HG03457 (cell line): ENCODE measurements around the gene C1RL.
"Not testable (repeated sequence)": the region's sequence is repeated elsewhere in the genome, so short reads cannot be mapped to it uniquely, and the experiment has no call there.

Experiments
- ATAC-seq: cut with Tn5 transposase; IDR thresholded peaks from one replicate; pipeline ENCODE4 v1.9.1; 2021; ENCODE audit warnings: moderate number of reproducible peaks; ENCODE audit not compliant: unreplicated experiment

The C1RL gene

GRCh38 chr12:7066596-7066995, 42.4 kb downstream of the C1RL start:
- ATAC-seq = no peak

- ATAC-seq = no peak
Measured at GRCh38 chr12:7065073-7065623, 43.9 kb downstream of the C1RL start.

GRCh38 chr12:7064516-7064915, 44.5 kb downstream of the C1RL start:
- ATAC-seq = no peak

GRCh38 chr12:7061596-7061995, 47.4 kb downstream of the C1RL start:
- ATAC-seq = no peak

GRCh38 chr12:7061138-7061537, 47.9 kb downstream of the C1RL start:
- no peak for ATAC-seq

GRCh38 chr12:7060353-7060954, 48.6 kb downstream of the C1RL start, which contains the start of gene C1S:
Gene C1S (plus strand): TSS chr12:7060718. CDS start chr12:7061913, 1,195 bp downstream.
- no peak for ATAC-seq

- ATAC-seq = no peak
Measured at GRCh38 chr12:7059780-7060179, 49.2 kb downstream of the C1RL start.

GRCh38 chr12:7058850-7059395, 50.1 kb downstream of the C1RL start:
- no peak for ATAC-seq

- no peak for ATAC-seq
Measured at GRCh38 chr12:7058163-7058845, 50.7 kb downstream of the C1RL start.

GRCh38 chr12:7055736-7056135, 53.3 kb downstream of the C1RL start:
- ATAC-seq = not testable (repeated sequence)

- no peak for ATAC-seq
Measured at GRCh38 chr12:7054925-7055324, 54.1 kb downstream of the C1RL start.

GRCh38 chr12:7049973-7050372, 59.0 kb downstream of the C1RL start:
- ATAC-seq = not testable (repeated sequence)

GRCh38 chr12:7049445-7049951, 59.5 kb downstream of the C1RL start:
- not testable (repeated sequence) for ATAC-seq

- no peak for ATAC-seq
Measured at GRCh38 chr12:7047306-7047705, 61.7 kb downstream of the C1RL start.

GRCh38 chr12:7046383-7047105, 62.5 kb downstream of the C1RL start:
- ATAC-seq = no peak

- no peak for ATAC-seq
Measured at GRCh38 chr12:7045913-7046312, 63.1 kb downstream of the C1RL start.
